HG03108 (cell line): Measurements from ENCODE around the gene LRSAM1.

Experiments
- ATAC-seq: cut with Tn5 transposase; IDR thresholded peaks from one replicate; pipeline ENCODE4 v1.9.1; 2021; ENCODE audit warnings: moderate library complexity; ENCODE audit not compliant: unreplicated experiment

Gene LRSAM1

GRCh38 chr9:127509955-127510299, 58.6 kb downstream of the LRSAM1 start:
- ATAC-seq = no peak

GRCh38 chr9:127514468-127514867, 63.2 kb downstream of the LRSAM1 start:
- ATAC-seq = no peak

GRCh38 chr9:127516835-127517607, 65.7 kb downstream of the LRSAM1 start:
- ATAC-seq = no peak

GRCh38 chr9:127517620-127518019, 66.3 kb downstream of the LRSAM1 start:
- no peak for ATAC-seq

- ATAC-seq = no peak
Observed at GRCh38 chr9:127518091-127518856, 67.0 kb downstream of the LRSAM1 start.

- ATAC-seq = no peak
Observed at GRCh38 chr9:127519301-127520166, 68.2 kb downstream of the LRSAM1 start.

GRCh38 chr9:127520941-127521918, 69.9 kb downstream of the LRSAM1 start:
- no peak for ATAC-seq

GRCh38 chr9:127521919-127522304, 70.6 kb downstream of the LRSAM1 start:
- no peak for ATAC-seq

GRCh38 chr9:127522727-127523126, 71.4 kb downstream of the LRSAM1 start:
- no peak for ATAC-seq

- no peak for ATAC-seq
Observed at GRCh38 chr9:127523312-127523851, 72.1 kb downstream of the LRSAM1 start.

GRCh38 chr9:127524373-127524772, 73.1 kb downstream of the LRSAM1 start:
- ATAC-seq = no peak

GRCh38 chr9:127525401-127526188, 74.3 kb downstream of the LRSAM1 start:
- ATAC-seq = no peak

GRCh38 chr9:127526655-127527559, 75.6 kb downstream of the LRSAM1 start:
- no peak for ATAC-seq

GRCh38 chr9:127527560-127528268, 76.4 kb downstream of the LRSAM1 start:
- ATAC-seq = no peak

GRCh38 chr9:127528422-127529251, 77.3 kb downstream of the LRSAM1 start:
- no peak for ATAC-seq

- no peak for ATAC-seq
Observed at GRCh38 chr9:127529671-127530070, 78.4 kb downstream of the LRSAM1 start.
